ENCODE results near the gene CFAP54.

CFAP54 gene

GRCh38 chr12:96879301-96879700 lies 389.9 kb downstream of the CFAP54 start:
- Histone ChIP-seq H3K4me3 (ENCODE audit: low read depth, low read length) (no peak overlapping the region), H3K4me1 (ENCODE audit: control insufficient read depth, insufficient read depth, low read length) (no peaks in the 10 kb centered on the region), H3K27ac (ENCODE audit: extremely low read depth, low read depth, low read length) (no peak overlapping the region), H3K36me3 (ENCODE audit: control insufficient read depth in 2 of 2, insufficient read depth in 1 of 2, low read length in 2 of 2) (no peaks in the 10 kb centered on the region), H3K9me3 (ENCODE audit: control insufficient read depth, insufficient read depth, low read depth, low read length) (no peaks in the 10 kb centered on the region)
- ChIA-PET POLR2A (no interaction called here), CTCF (no interaction called here)
- no peak for TF ChIP-seq ZNF280C (tag by site-specific recombination; IDR thresholded peaks at IDR 0.05)
- no peak for TF ChIP-seq ZNF549 (tag by site-specific recombination; IDR thresholded peaks at IDR 0.05)
- no peak for TF ChIP-seq ZNF132 (tag by site-specific recombination; IDR thresholded peaks at IDR 0.05; ENCODE audit: borderline replicate concordance)
- no peak for TF ChIP-seq ZNF677 (tag by site-specific recombination; IDR thresholded peaks at IDR 0.05)
- no peak for TF ChIP-seq ZNF548 (tag by site-specific recombination; IDR thresholded peaks at IDR 0.05)
- TF ChIP-seq PATZ1 (tag by site-specific recombination; IDR thresholded peaks at IDR 0.05): no peak
- TF ChIP-seq ZNF146 (tag by site-specific recombination; IDR thresholded peaks at IDR 0.05): no peak
- TF ChIP-seq ZNF140 (tag by site-specific recombination; IDR thresholded peaks at IDR 0.05): no peak
- no peak for TF ChIP-seq GLI4 (tag by site-specific recombination; IDR thresholded peaks at IDR 0.05)
- TF ChIP-seq ZBTB49 (tag by site-specific recombination; IDR thresholded peaks at IDR 0.05; ENCODE audit: low read depth): no peak
- no peak for TF ChIP-seq ZNF488 (tag by site-specific recombination; IDR thresholded peaks at IDR 0.05)
- TF ChIP-seq ZEB2 (tag by site-specific recombination; IDR thresholded peaks at IDR 0.05): no peak
- TF ChIP-seq ZSCAN30 (tag by site-specific recombination; IDR thresholded peaks at IDR 0.05): no peak
- TF ChIP-seq ZFP37 (tag by site-specific recombination; IDR thresholded peaks at IDR 0.05): no peak
- TF ChIP-seq ZNF157 (tag by site-specific recombination; IDR thresholded peaks at IDR 0.05): no peak
- no peak for TF ChIP-seq FEZF1 (tag by site-specific recombination; IDR thresholded peaks at IDR 0.05)
- TF ChIP-seq ZNF18 (tag by site-specific recombination; IDR thresholded peaks at IDR 0.05): no peak

GRCh38 chr12:96880220-96880619 lies 390.8 kb downstream of the CFAP54 start:
- Histone ChIP-seq H3K27ac (ENCODE audit: extremely low read depth, low read depth, low read length) (no peak overlapping the region), H3K36me3 (ENCODE audit: control insufficient read depth in 2 of 2, insufficient read depth in 1 of 2, low read length in 2 of 2) (no peaks in the 10 kb centered on the region), H3K9me3 (ENCODE audit: control insufficient read depth, insufficient read depth, low read depth, low read length) (no peaks in the 10 kb centered on the region), H3K4me3 (ENCODE audit: low read depth, low read length) (no peak overlapping the region), H3K4me1 (ENCODE audit: control insufficient read depth, insufficient read depth, low read length) (no peaks in the 10 kb centered on the region)
- CTCF ChIA-PET: no interaction called here
- POLR2A ChIA-PET: no interaction called here
- TF ChIP-seq ZNF221 (tag by site-specific recombination; IDR thresholded peaks at IDR 0.05; ENCODE audit: borderline replicate concordance) (no peak), ZNF701 (tag by site-specific recombination; IDR thresholded peaks at IDR 0.05) (no peak), ZNF560 (tag by site-specific recombination; IDR thresholded peaks at IDR 0.05; ENCODE audit: borderline replicate concordance) (no peak), MEIS1 (CRISPR knock-in tag; IDR thresholded peaks at IDR 0.05; ENCODE audit: borderline replicate concordance) (no peak), HIC1 (tag by site-specific recombination; IDR thresholded peaks at IDR 0.05) (no peak), ZIC2 (tag by site-specific recombination; IDR thresholded peaks at IDR 0.05) (no peak), YY1 (tag by site-specific recombination; IDR thresholded peaks at IDR 0.05) (no peak)
